ENCODE data around the gene SYNC. TPM values are rescaled to one million over a fixed set of nuclear protein-coding genes. Genes with fewer than 3 reads are reported as not detected.

SYNC gene
- total and polyA plus RNA-seq, 9 of the 15 experiments (the other 6 are each of a cell fraction or from before 2014, with no cell fraction given) = 0.49 to 1.1 (median 0.87) TPM

DNA sequence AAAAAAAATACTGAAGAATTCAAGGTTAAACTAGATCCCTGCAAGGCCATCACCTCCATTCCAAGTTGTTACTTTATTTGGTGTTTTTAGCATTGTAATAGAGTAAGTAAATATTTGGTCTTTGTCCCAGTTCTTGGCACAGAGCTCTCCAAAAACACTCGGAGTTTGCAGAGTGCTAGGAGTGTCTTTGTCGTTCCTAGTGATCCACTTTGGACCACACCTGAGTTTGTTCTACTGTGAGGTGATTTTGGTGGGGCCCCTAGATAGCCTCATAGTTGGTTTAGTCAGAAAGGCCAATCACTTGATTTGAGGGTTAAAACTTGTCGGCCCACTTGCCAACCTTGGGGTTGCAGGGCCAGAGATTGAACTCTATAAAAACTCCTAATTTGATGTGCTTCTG, 25.6 kb downstream of the SYNC start (continued):
- TF ChIP-seq, protein P1, sequence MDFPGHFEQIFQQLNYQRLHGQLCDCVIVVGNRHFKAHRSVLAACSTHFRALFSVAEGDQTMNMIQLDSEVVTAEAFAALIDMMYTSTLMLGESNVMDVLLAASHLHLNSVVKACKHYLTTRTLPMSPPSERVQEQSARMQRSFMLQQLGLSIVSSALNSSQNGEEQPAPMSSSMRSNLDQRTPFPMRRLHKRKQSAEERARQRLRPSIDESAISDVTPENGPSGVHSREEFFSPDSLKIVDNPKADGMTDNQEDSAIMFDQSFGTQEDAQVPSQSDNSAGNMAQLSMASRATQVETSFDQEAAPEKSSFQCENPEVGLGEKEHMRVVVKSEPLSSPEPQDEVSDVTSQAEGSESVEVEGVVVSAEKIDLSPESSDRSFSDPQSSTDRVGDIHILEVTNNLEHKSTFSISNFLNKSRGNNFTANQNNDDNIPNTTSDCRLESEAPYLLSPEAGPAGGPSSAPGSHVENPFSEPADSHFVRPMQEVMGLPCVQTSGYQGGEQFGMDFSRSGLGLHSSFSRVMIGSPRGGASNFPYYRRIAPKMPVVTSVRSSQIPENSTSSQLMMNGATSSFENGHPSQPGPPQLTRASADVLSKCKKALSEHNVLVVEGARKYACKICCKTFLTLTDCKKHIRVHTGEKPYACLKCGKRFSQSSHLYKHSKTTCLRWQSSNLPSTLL (IDR thresholded peaks at IDR 0.05) = no peak
- TF ChIP-seq ARID3B (CRISPR knock-in tag; IDR thresholded peaks at IDR 0.05; ENCODE audit: borderline replicate concordance) = no peak
- TF ChIP-seq, protein P2, sequence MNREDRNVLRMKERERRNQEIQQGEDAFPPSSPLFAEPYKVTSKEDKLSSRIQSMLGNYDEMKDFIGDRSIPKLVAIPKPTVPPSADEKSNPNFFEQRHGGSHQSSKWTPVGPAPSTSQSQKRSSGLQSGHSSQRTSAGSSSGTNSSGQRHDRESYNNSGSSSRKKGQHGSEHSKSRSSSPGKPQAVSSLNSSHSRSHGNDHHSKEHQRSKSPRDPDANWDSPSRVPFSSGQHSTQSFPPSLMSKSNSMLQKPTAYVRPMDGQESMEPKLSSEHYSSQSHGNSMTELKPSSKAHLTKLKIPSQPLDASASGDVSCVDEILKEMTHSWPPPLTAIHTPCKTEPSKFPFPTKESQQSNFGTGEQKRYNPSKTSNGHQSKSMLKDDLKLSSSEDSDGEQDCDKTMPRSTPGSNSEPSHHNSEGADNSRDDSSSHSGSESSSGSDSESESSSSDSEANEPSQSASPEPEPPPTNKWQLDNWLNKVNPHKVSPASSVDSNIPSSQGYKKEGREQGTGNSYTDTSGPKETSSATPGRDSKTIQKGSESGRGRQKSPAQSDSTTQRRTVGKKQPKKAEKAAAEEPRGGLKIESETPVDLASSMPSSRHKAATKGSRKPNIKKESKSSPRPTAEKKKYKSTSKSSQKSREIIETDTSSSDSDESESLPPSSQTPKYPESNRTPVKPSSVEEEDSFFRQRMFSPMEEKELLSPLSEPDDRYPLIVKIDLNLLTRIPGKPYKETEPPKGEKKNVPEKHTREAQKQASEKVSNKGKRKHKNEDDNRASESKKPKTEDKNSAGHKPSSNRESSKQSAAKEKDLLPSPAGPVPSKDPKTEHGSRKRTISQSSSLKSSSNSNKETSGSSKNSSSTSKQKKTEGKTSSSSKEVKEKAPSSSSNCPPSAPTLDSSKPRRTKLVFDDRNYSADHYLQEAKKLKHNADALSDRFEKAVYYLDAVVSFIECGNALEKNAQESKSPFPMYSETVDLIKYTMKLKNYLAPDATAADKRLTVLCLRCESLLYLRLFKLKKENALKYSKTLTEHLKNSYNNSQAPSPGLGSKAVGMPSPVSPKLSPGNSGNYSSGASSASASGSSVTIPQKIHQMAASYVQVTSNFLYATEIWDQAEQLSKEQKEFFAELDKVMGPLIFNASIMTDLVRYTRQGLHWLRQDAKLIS (CRISPR knock-in tag; IDR thresholded peaks at IDR 0.05) = no peak
- TF ChIP-seq, protein P3, sequence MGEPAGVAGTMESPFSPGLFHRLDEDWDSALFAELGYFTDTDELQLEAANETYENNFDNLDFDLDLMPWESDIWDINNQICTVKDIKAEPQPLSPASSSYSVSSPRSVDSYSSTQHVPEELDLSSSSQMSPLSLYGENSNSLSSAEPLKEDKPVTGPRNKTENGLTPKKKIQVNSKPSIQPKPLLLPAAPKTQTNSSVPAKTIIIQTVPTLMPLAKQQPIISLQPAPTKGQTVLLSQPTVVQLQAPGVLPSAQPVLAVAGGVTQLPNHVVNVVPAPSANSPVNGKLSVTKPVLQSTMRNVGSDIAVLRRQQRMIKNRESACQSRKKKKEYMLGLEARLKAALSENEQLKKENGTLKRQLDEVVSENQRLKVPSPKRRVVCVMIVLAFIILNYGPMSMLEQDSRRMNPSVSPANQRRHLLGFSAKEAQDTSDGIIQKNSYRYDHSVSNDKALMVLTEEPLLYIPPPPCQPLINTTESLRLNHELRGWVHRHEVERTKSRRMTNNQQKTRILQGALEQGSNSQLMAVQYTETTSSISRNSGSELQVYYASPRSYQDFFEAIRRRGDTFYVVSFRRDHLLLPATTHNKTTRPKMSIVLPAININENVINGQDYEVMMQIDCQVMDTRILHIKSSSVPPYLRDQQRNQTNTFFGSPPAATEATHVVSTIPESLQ (CRISPR knock-in tag; IDR thresholded peaks at IDR 0.05) = no peak
- TF ChIP-seq HOMEZ (CRISPR knock-in tag; IDR thresholded peaks at IDR 0.05) = no peak
- no peak for TF ChIP-seq TEAD1 (CRISPR knock-in tag; IDR thresholded peaks at IDR 0.05)
- no peak for TF ChIP-seq STAT5B (CRISPR knock-in tag; IDR thresholded peaks at IDR 0.05)
- no peak for TF ChIP-seq ARID4B (CRISPR knock-in tag; IDR thresholded peaks at IDR 0.05)
- no peak for TF ChIP-seq BRCA1 (IDR thresholded peaks at IDR 0.05)
- no peak for TF ChIP-seq BRCA1 (CRISPR knock-in tag; IDR thresholded peaks at IDR 0.05)
- TF ChIP-seq SMARCC2 (IDR thresholded peaks at IDR 0.05; ENCODE audit: low read depth) = no peak
- TF ChIP-seq SIRT6 (IDR thresholded peaks at IDR 0.05; ENCODE audit: low read depth, low read length) = no peak

Measured in K562 (cell line).